HEK293 (cell line): Measurements from ENCODE around the gene XPA.

ENCODE experiments used
- CTCF ChIA-PET: fragments of 350-600 bp; formaldehyde crosslinking; extraction: SDS; loops from one replicate; lab custom pipeline; 2021; ENCODE audit warnings: antibody characterized with exemption; lab: Yijun Ruan, JAX
- POLR2A ChIA-PET: fragments of 300-600 bp; formaldehyde crosslinking; extraction: SDS; loops from one replicate; lab custom pipeline; 2020; ENCODE audit warnings: antibody characterized with exemption, inconsistent platforms; lab: Yijun Ruan, JAX
- H3K27ac ChIP-seq: fragments of 200-500 bp; sonication (Bioruptor generic); 2 replicates; pipeline ENCODE4 v1.5.1; 2014; ENCODE audit warnings: low read depth, low read length, control low read depth, inconsistent platforms; ENCODE audit errors: extremely low read depth
- H3K36me3 ChIP-seq, 2 experiments: fragments of 200-500 bp in 1 of 2; sonication (Bioruptor generic) in 1 of 2; 1 replicate in 1 of 2; 2 replicates in 1 of 2; pipeline ENCODE4 v1.5.1; 2014 to 2017; ENCODE audit warnings: inconsistent platforms in 2 of 2, low read length in 2 of 2; ENCODE audit not compliant: control insufficient read depth in 2 of 2, insufficient read depth in 1 of 2
- H3K4me1 ChIP-seq: fragments of 200-500 bp; sonication (Bioruptor generic); 2 replicates; pipeline ENCODE4 v1.5.1; 2014; ENCODE audit warnings: mild to moderate bottlenecking, low read length, inconsistent platforms; ENCODE audit not compliant: control insufficient read depth, insufficient read depth
- H3K4me3 ChIP-seq: 2 replicates; pipeline ENCODE4 v1.5.1; 2011; ENCODE audit warnings: low read depth, mild to moderate bottlenecking, control low read depth, low read length, moderate library complexity
- H3K9me3 ChIP-seq: fragments of 200-500 bp; sonication (Bioruptor generic); 2 replicates; pipeline ENCODE4 v1.5.1; 2014; ENCODE audit warnings: low read depth, low read length, inconsistent platforms; ENCODE audit not compliant: control insufficient read depth, insufficient read depth
- FEZF1 ChIP-seq: fragments of 450-650 bp; formaldehyde crosslinking; IDR thresholded peaks from 2 replicates; pipeline ENCODE4 v1.5.1; 2016; ENCODE audit warnings: missing biosample characterization, missing genetic modification characterization
- HOXC10 ChIP-seq: sonication (generic); formaldehyde crosslinking; IDR thresholded peaks from 2 replicates; pipeline ENCODE4 v1.8.1; 2023; ENCODE audit warnings: mild to moderate bottlenecking, missing genetic modification reagents
- PRDM1 ChIP-seq: fragments of 450-650 bp; formaldehyde crosslinking; IDR thresholded peaks from 2 replicates; pipeline ENCODE4; 2016; ENCODE audit warnings: missing biosample characterization, missing genetic modification characterization
- SP3 ChIP-seq: fragments of 450-650 bp; formaldehyde crosslinking; IDR thresholded peaks from 2 replicates; pipeline ENCODE4 v1.5.1; 2016; ENCODE audit warnings: missing biosample characterization, missing genetic modification characterization
- ZBTB20 ChIP-seq: fragments of 450-650 bp; formaldehyde crosslinking; IDR thresholded peaks from 2 replicates; pipeline ENCODE4 v1.5.1; 2016; ENCODE audit warnings: missing biosample characterization, missing genetic modification characterization
- ZNF132 ChIP-seq: fragments of 450-650 bp; formaldehyde crosslinking; IDR thresholded peaks from 2 replicates; pipeline ENCODE4 v1.5.1; 2017; ENCODE audit warnings: missing biosample characterization, missing genetic modification characterization, borderline replicate concordance
- ZNF544 ChIP-seq: fragments of 450-650 bp; formaldehyde crosslinking; IDR thresholded peaks from 2 replicates; pipeline ENCODE4 v1.5.0; 2017; ENCODE audit warnings: missing biosample characterization, missing genetic modification characterization
- ZNF639 ChIP-seq: fragments of 450-650 bp; formaldehyde crosslinking; IDR thresholded peaks from 2 replicates; pipeline ENCODE4 v1.5.1; 2016; ENCODE audit warnings: missing biosample characterization, missing genetic modification characterization
- ZNF747 ChIP-seq: fragments of 450-650 bp; formaldehyde crosslinking; IDR thresholded peaks from 2 replicates; pipeline ENCODE4 v1.5.1; 2016; ENCODE audit warnings: missing biosample characterization, missing genetic modification characterization
- TF ChIP-seq, protein P1 (sequence below): fragments of 450-650 bp; formaldehyde crosslinking; IDR thresholded peaks from 2 replicates; pipeline ENCODE4 v1.5.1; 2016; ENCODE audit warnings: missing biosample characterization, missing genetic modification characterization, low read depth
- TF ChIP-seq, protein P2 (sequence below): fragments of 450-650 bp; formaldehyde crosslinking; IDR thresholded peaks from 2 replicates; pipeline ENCODE4 v1.5.1; 2016; ENCODE audit warnings: missing biosample characterization, missing genetic modification characterization, borderline replicate concordance

The XPA gene

GRCh38 chr9:97740848-97741821 lies 44.0 kb upstream of the XPA start:
- Histone ChIP-seq H3K27ac (no peak overlapping the region), H3K9me3 (no peaks in the 10 kb centered on the region), H3K4me3 (no peak overlapping the region), H3K36me3 (no peaks in the 10 kb centered on the region), H3K4me1 (no peaks in the 10 kb centered on the region)
- ChIA-PET POLR2A (no interaction called here), CTCF (interaction anchor here (1.2 kb wide), 1 partner anchor 149 kb away, joined by 4 read pairs; no protein-coding TSS in a partner anchor)
- TF ChIP-seq PRDM1 (tag by site-specific recombination) (no peak), HOXC10 (CRISPR knock-in tag) (no peak), SP3 (tag by site-specific recombination) (no peak)

DNA sequence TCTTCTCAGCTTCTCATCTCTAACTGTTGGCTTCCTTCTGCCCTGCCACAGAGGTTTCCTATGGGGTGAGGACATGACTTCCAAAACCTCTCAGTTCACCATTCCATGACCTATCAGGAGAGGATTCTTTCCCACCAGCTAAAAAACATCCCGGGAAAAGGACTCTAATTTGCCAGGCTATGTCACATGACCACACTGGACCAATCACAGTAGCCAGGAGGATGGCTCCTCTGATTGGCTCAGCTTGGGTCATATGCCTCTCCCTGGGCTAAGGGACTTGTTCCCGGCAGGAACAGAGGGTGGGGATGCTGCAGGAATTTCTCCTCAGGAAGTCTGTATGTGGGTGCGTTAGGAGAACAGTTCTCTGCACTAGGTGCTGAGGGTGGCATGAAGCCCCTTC lies 40.3 kb upstream of the XPA start:
- ChIA-PET POLR2A (interaction anchor here (1.0 kb wide), 1 partner anchor 185 kb away, joined by 3 read pairs; the partner anchor contains the start of gene TRMO), CTCF (interaction anchor here (0.6 to 1.0 kb wide), 3 partner anchors 10 to 87 kb away, joined by 3 read pairs; no protein-coding TSS in a partner anchor)
- Histone ChIP-seq H3K27ac (no peak overlapping the region), H3K4me1 (no peaks in the 10 kb centered on the region), H3K36me3 (no peaks in the 10 kb centered on the region), H3K9me3 (no peaks in the 10 kb centered on the region), H3K4me3 (no peak overlapping the region)
- TF ChIP-seq ZBTB20 (tag by site-specific recombination) (peak; percentile 45; the same call in 1 of the 2 replicates), ZNF639 (tag by site-specific recombination) (no peak)

- no peak overlapping the region for H3K4me3 ChIP-seq
- H3K27ac ChIP-seq, result no peak overlapping the region
- CTCF ChIA-PET, result interaction anchor here (1.8 kb wide), 1 partner anchor 155 kb away, joined by 4 read pairs; no protein-coding TSS in a partner anchor
- H3K9me3 ChIP-seq, result no peaks in the 10 kb centered on the region
- POLR2A ChIA-PET, result no interaction called here
- H3K4me1 ChIP-seq, result no peaks in the 10 kb centered on the region
- H3K36me3 ChIP-seq, result no peaks in the 10 kb centered on the region
- no peak for TF ChIP-seq ZNF132 (tag by site-specific recombination)
- TF ChIP-seq ZNF747 (tag by site-specific recombination), result no peak
- TF ChIP-seq, protein P1, sequence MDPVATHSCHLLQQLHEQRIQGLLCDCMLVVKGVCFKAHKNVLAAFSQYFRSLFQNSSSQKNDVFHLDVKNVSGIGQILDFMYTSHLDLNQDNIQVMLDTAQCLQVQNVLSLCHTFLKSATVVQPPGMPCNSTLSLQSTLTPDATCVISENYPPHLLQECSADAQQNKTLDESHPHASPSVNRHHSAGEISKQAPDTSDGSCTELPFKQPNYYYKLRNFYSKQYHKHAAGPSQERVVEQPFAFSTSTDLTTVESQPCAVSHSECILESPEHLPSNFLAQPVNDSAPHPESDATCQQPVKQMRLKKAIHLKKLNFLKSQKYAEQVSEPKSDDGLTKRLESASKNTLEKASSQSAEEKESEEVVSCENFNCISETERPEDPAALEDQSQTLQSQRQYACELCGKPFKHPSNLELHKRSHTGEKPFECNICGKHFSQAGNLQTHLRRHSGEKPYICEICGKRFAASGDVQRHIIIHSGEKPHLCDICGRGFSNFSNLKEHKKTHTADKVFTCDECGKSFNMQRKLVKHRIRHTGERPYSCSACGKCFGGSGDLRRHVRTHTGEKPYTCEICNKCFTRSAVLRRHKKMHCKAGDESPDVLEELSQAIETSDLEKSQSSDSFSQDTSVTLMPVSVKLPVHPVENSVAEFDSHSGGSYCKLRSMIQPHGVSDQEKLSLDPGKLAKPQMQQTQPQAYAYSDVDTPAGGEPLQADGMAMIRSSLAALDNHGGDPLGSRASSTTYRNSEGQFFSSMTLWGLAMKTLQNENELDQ, result no peak
- no peak for TF ChIP-seq ZNF544 (tag by site-specific recombination)
- TF ChIP-seq, protein P2, sequence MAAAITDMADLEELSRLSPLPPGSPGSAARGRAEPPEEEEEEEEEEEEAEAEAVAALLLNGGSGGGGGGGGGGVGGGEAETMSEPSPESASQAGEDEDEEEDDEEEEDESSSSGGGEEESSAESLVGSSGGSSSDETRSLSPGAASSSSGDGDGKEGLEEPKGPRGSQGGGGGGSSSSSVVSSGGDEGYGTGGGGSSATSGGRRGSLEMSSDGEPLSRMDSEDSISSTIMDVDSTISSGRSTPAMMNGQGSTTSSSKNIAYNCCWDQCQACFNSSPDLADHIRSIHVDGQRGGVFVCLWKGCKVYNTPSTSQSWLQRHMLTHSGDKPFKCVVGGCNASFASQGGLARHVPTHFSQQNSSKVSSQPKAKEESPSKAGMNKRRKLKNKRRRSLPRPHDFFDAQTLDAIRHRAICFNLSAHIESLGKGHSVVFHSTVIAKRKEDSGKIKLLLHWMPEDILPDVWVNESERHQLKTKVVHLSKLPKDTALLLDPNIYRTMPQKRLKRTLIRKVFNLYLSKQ (tag by site-specific recombination), result no peak
- TF ChIP-seq FEZF1 (tag by site-specific recombination), result no peak
- TF ChIP-seq, all 188 proteins: peak for 0
Measured at GRCh38 chr9:97735070-97735600, 38.0 kb upstream of the XPA start.
